G401.6 (cell line): ENCODE results near the gene CAMK2A.

ENCODE experiments used
- FAIRE-seq: peaks from 2 replicates; lab custom pipeline; 2012; peaks lifted over from hg19 to GRCh38; lab: Jason Lieb, UNC

Gene CAMK2A

GRCh38 chr5:150184990-150185912 lies 104.3 kb downstream of the CAMK2A start:
- no peak for FAIRE-seq

DNA sequence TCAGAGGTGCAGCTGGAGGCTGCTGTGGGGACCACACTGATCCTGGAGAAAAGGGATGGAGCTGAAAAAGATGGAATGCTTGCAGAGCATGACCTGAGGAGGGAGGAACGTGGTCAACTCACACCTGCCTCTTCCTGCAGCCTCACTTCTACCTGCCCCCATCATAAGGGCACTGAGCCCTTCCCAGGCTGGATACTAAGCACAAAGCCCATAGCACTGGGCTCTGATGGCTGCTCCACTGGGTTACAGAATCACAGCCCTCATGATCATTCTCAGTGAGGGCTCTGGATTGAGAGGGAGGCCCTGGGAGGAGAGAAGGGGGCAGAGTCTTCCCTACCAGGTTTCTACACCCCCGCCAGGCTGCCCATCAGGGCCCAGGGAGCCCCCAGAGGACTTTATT lies 105.6 kb downstream of the CAMK2A start:
- FAIRE-seq = no peak

DNA sequence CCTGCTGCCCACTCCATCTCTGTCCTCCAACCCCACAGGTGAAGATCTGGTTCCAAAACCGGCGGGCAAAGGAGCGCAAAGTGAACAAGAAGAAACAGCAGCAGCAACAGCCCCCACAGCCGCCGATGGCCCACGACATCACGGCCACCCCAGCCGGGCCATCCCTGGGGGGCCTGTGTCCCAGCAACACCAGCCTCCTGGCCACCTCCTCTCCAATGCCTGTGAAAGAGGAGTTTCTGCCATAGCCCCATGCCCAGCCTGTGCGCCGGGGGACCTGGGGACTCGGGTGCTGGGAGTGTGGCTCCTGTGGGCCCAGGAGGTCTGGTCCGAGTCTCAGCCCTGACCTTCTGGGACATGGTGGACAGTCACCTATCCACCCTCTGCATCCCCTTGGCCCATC lies 106.1 kb downstream of the CAMK2A start:
- no peak for FAIRE-seq

DNA sequence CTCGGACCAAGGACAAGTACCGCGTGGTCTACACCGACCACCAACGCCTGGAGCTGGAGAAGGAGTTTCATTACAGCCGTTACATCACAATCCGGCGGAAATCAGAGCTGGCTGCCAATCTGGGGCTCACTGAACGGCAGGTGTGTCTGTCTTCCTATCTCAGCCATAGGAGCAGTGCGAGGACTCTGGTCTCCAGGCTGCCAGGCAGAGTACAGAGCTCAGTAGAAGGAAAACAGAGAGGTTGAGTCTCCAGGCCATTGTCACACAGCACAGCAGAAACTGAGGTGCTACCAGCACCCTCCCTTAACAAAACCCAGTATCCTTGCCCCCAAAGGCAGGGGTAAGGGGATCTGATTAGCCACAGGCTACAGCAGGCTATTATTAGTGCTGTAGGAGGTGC lies 106.8 kb downstream of the CAMK2A start:
- no peak for FAIRE-seq

GRCh38 chr5:150181766-150182545 lies 107.6 kb downstream of the CAMK2A start:
- FAIRE-seq = no peak

GRCh38 chr5:150181027-150181426 lies 108.5 kb downstream of the CAMK2A start:
- no peak for FAIRE-seq

DNA sequence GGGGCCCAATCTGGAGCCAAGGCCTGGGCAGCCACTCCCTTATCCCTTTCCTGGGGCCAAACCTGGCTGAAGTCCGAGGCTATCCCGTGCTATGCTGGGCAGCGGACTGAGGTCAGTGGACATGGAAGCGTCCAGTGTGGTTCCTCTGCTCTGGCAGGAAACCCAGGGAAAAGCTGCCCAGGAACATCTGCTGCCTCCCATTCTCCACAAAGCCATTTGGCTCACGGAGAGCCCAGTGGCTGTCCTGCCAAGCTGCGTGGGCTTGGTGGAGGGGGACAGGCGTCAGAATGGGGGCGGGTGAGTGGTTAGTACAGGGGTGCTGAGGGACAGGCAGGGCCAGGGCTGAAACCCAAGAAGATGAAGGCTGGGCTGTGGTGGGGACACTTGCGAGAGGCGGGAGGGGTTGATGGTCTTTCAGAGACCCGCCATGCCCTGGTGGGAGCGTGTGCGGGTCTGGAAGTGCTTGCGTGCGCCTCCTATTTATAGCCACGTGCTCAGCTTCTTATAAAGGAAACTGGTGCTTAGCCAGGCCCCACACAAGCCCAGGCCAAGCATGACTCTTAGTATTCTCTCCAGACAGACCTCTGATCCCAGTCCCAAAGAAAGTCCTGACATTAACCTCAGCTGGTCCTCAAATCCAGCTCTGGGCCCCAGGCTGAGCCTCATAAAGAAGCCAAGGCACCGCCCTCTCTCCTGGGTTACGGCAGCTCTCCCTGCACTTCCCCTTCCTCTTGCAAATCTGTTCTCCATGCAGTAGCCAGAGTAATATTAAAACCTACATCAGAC lies 109.1 kb downstream of the CAMK2A start:
- no peak for FAIRE-seq

DNA sequence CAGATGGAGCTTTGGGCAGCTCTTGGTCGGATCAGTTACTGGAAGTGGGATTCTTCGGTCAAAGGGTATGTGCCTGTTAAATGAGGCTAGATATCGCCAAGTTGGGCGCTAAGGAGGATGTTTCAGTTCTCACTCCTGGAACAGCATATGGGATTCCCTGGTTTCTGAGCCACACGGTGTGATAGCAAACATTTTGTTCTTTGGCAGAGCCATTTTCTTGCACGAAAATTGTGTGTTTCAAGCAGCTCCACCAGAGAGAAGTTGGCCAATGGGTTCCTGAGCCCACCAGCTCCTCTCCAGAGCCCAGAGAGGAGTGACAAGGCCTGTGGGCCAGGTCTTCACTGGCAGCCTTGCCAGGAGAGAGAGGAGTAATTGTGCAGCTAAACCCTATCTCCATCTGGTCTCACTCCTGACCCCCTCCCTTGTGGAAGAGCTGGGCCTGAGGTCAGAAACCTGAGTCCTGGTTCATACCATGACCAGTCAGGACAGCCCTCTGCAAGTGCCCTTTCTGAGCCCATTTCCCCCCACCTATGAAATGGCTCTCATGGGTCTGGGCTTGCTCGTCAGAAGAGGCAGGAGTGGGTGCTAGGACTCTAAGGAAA lies 110.5 kb downstream of the CAMK2A start:
- FAIRE-seq = no peak

GRCh38 chr5:150178262-150178661 lies 111.3 kb downstream of the CAMK2A start:
- FAIRE-seq = no peak

DNA sequence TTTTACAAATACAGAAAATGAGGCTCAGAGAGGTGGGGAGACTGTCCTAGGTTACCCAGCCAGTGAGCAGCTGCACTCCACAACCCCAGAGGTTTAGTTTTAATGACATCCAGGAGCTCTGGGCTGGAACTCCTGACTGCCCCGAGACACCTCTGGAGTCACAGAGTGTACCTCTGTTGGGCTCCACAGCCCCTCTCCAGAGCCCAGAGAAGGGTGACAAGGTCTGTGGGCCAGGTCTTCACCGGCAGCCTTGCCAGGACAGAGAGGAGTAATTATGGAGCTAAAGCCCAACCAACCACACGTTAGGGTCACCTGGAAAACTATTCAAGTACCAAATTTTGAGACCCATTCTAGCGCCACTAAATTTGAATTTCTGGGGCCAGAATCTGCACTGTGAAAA lies 111.9 kb downstream of the CAMK2A start:
- FAIRE-seq = no peak

DNA sequence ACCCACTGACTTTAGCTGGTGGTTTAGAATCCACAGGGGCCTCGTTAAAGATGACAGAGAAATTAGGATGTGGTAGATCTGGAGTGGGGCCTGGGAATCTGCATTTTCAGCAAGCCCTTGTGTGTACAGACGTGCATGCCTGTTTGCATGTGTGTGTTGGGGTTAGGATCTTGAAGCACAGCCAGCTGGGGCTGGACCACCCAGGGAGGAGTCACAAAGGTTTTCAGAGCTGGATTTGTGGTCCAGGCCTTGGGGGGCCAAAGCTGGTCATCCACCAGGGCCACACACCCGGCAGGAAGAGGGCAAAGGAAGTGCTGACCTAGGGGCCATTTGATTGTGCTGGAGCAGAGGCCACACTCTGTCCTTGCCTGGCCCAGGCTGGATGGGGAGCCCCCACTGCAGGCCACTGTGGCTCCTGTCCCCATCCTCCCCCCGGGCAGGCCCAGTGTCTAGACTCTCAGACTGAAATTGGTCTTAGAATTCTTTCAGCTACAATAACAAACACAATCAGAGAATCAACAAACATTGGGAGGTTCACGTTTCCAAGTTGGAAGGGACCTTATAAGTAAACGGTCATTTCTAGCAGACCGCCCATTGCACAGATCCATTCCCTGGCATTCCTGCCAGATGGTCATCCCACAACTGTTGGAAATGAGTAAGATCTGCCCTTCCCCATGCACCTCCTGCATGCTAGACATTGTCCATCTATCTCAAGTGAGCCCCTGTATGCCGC lies 112.7 kb downstream of the CAMK2A start:
- no peak for FAIRE-seq

DNA sequence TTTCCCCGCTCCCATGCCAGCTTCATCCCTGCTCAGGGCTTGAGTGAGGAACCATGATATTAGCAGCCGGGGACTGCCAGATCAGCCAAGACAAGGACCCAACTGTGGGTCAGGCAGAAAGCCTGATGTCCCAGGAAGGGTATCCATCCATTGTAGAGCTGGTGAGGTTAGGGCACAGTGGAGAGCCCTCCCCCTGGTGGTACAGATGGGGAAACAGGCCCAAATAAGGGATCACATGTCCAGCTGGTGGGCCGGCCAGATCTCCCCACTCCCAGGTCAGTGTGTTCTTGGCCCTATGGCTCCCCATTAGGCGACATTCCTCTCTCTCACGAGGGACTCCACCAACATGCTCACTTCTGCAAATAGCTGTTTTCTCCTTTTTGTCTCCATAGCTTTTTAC lies 114.0 kb downstream of the CAMK2A start:
- FAIRE-seq = no peak

DNA sequence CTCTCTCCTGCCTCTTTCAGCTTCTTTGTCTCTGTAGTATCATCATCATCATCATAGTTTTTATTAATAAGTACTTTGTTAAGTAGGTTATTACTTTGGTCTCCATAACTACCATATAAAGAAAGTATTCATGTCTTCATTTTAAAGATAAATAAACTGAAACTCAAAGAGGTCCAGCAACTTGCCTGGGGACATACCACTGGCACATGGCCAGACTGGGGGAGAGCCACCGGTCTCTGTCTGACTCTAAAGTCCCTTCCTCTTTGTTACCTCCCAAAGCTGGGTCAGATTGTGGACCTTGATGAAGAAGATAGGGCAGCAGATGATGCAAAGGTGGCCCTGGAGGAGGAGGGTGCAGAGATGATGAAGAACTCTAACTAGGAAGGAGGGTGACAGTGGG lies 114.5 kb downstream of the CAMK2A start:
- FAIRE-seq = no peak

GRCh38 chr5:150174285-150174684 lies 115.3 kb downstream of the CAMK2A start:
- FAIRE-seq = no peak

DNA sequence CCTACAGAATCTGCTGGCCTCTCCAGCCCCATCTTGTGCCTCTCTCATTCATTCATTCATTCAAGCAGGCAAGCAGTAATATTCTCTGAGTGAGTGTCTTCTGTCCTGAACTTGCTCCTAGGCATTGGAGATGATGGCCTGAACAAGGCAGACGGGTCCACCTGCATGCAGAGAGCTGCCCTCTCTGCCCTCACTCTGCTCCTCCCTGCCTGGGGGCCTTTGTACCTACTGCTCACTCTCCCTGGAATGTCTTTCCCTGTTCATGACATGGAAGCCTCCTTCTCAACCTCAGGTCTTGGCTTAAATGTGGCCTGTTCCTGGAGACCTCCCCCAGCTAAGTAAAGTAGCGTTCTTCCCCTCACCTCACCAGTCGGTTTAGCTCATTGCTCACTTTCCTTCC lies 116.4 kb downstream of the CAMK2A start:
- no peak for FAIRE-seq

DNA sequence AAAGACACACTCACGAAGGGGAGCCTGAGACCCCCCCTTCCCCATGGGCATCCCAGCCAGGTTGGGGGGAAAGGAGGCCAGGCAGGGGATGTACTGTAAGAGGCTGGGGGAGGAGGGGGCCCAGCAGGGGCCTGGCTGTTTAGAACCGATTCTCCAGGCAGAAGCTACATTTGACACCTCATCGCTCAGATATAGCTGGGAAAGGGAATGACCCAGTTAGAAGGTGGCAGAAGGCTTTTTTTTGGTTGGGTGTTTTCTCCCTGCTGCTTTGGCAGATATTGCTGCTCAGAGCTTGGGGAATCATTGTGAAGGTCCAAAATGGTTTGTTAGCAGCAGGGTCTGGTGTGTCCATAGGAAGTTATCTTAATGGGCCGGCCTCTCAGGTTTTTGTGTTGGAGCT lies 117.0 kb downstream of the CAMK2A start:
- FAIRE-seq = no peak

DNA sequence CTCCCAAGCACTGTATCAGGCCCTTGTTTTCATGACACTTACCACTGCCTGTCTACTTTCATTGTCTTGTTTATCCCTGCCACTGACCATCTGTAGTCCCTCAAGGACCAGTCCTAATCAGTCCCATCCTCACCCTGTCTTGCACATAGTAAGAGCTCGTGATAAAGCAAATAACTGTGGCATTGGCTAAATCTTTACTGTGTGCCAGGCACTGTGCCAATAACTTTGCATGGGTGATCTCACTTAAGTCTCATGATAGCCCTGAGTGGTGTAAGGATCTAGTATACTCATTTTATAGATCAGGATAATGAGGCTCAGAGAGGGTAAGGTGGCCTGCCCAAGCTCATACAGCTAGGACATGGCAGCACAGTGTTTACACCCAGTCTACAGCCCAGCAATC lies 117.4 kb downstream of the CAMK2A start:
- no peak for FAIRE-seq
